H1 (cell line): ENCODE measurements around the gene KIF13A. TPM values are rescaled to one million over a fixed set of nuclear protein-coding genes. Genes with fewer than 3 reads are reported as not detected.

Experiments
- BACH1 ChIP-seq: IDR thresholded peaks from 2 replicates; pipeline ENCODE4 v1.6.1; 2012; ENCODE audit warnings: low read length, improper control_type of control experiment
- BCL11A ChIP-seq, 2 experiments: IDR thresholded peaks; one replicate each; pipeline ENCODE4 v1.6.1; 2011; ENCODE audit warnings: low read depth in 2 of 2, low read length in 2 of 2, mild to moderate bottlenecking in 2 of 2
- CHD7 ChIP-seq: fragments of 300-600 bp; sonication (generic); IDR thresholded peaks from 2 replicates; pipeline ENCODE4 v1.7.1; 2012; ENCODE audit warnings: low read length, moderate library complexity, mild to moderate bottlenecking, inconsistent platforms; ENCODE audit not compliant: insufficient replicate concordance
- CREB1 ChIP-seq: IDR thresholded peaks from 2 replicates; pipeline ENCODE4 v1.6.1; 2012; ENCODE audit warnings: inconsistent platforms
- JUND ChIP-seq: IDR thresholded peaks from 2 replicates; pipeline ENCODE4 v1.6.1; 2011; ENCODE audit warnings: mild to moderate bottlenecking, improper control_type of control experiment, low read length
- POLR2A ChIP-seq, 2 experiments: IDR thresholded peaks; 1 replicate in 1 of 2; 2 replicates in 1 of 2; pipeline ENCODE4 v1.6.1; 2011; ENCODE audit warnings: low read depth in 2 of 2, low read length in 2 of 2, mild to moderate bottlenecking in 2 of 2; ENCODE audit errors: control extremely low read depth in 1 of 2
- polyA plus RNA-seq, 7 experiments: library from polyadenylated mRNA; depleted of rRNA in 3 of 7; stranded (reverse) in 5 of 7; unstranded in 2 of 7; fragments of >200 nt in 5 of 7; fragments of 200-250 nt in 2 of 7; gene quantifications; 1 replicate in 5 of 7; 2 replicates in 1 of 7; 4 replicates in 1 of 7; pipeline versions ENCODE4 v1.2.1 to v1.2.3, GENCODE V29; 2011 to 2013; ENCODE audit warnings: missing spikeins in 2 of 7, mixed read lengths in 2 of 7
- total RNA-seq: library from RNA; stranded (reverse); fragmentation: NEBNext Ultra II Directional; extraction: Animal tissue kit (Norgen Biotek cat#: 25700); gene quantifications from 2 replicates; pipeline ENCODE4 v1.2.1, GENCODE V29; 2021
- TF ChIP-seq, protein P1 (sequence below): IDR thresholded peaks from 2 replicates; pipeline ENCODE4 v1.6.1; 2011; ENCODE audit warnings: low read depth, mild to moderate bottlenecking, low read length; ENCODE audit not compliant: insufficient read depth

The KIF13A gene
- total and polyA plus RNA-seq, 2 of the 8 experiments (the other 6 are each of a cell fraction or from before 2014, with no cell fraction given) = 14.7 to 40.8 TPM

- TF ChIP-seq CHD7 (no peak), CREB1 (no peak), POLR2A (IDR thresholded peaks at IDR 0.05; ENCODE audit: control extremely low read depth in 1 of 2, low read depth in 2 of 2, low read length in 2 of 2) (no peak), BCL11A (IDR thresholded peaks at IDR 0.05; ENCODE audit: low read depth in 2 of 2, low read length in 2 of 2) (no peak), BACH1 (no peak), JUND (no peak)
- TF ChIP-seq, protein P1, sequence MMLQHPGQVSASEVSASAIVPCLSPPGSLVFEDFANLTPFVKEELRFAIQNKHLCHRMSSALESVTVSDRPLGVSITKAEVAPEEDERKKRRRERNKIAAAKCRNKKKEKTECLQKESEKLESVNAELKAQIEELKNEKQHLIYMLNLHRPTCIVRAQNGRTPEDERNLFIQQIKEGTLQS = no peak
- TF ChIP-seq, all 59 proteins: peak for 0
These were observed 202.2 kb downstream of the KIF13A start (continued) for GRCh38 chr6:17785094-17785787.
